ENCODE results near the gene CALU. TPM values are rescaled to one million over a fixed set of nuclear protein-coding genes. Genes with fewer than 3 reads are reported as not detected.

The CALU gene
- polyA plus RNA-seq, 1 experiment = 346 TPM

GRCh38 chr7:128713794-128714193 lies 25.4 kb upstream of the CALU start:
- CTCF ChIA-PET = interaction anchor here (0.6 to 1.1 kb wide), 3 partner anchors 11 to 46 kb away, joined by 3 read pairs; no protein-coding TSS in a partner anchor
- POLR2A ChIA-PET = interaction anchor here (0.7 kb wide), 1 partner anchor 684 kb away, joined by 4 read pairs; no protein-coding TSS in a partner anchor
- Histone ChIP-seq H3K36me3 (ENCODE audit: control insufficient read depth, insufficient read depth, low read length) (no peaks in the 10 kb centered on the region), H3K27me3 (ENCODE audit: control insufficient read depth, insufficient read depth, low read length) (peaks cover 2% of the 10 kb centered on the region), H3K4me3 (ENCODE audit: low read depth, low read length) (no peak overlapping the region)
- TF ChIP-seq CTCF (IDR thresholded peaks at IDR 0.05; ENCODE audit: insufficient read depth, low read depth, low read length) = no peak
- no peak for DNase-seq (ENCODE audit: low read depth)

- no peak for TF ChIP-seq CTCF (IDR thresholded peaks at IDR 0.05; ENCODE audit: insufficient read depth, low read depth, low read length)
- ChIA-PET POLR2A (no interaction called here), CTCF (no interaction called here)
- DNase-seq (ENCODE audit: low read depth) = no peak
- Histone ChIP-seq H3K36me3 (ENCODE audit: control insufficient read depth, insufficient read depth, low read length) (no peaks in the 10 kb centered on the region), H3K27me3 (ENCODE audit: control insufficient read depth, insufficient read depth, low read length) (peaks cover 2% of the 10 kb centered on the region), H3K4me3 (ENCODE audit: low read depth, low read length) (no peak overlapping the region)
Observed at GRCh38 chr7:128714701-128715495, 24.3 kb upstream of the CALU start.

GRCh38 chr7:128718967-128719642 lies 20.1 kb upstream of the CALU start:
- ChIA-PET CTCF (interaction anchor here (0.6 kb wide), 1 partner anchor 239 kb away, joined by 3 read pairs; no protein-coding TSS in a partner anchor), POLR2A (no interaction called here)
- Histone ChIP-seq H3K27me3 (ENCODE audit: control insufficient read depth, insufficient read depth, low read length) (peaks cover 2% of the 10 kb centered on the region), H3K4me3 (ENCODE audit: low read depth, low read length) (no peak overlapping the region), H3K36me3 (ENCODE audit: control insufficient read depth, insufficient read depth, low read length) (no peaks in the 10 kb centered on the region)
- TF ChIP-seq CTCF (IDR thresholded peaks at IDR 0.05; ENCODE audit: insufficient read depth, low read depth, low read length) = no peak
- DNase-seq (ENCODE audit: low read depth) = no peak

GRCh38 chr7:128721376-128721775 lies 17.8 kb upstream of the CALU start:
- CTCF ChIA-PET = no interaction called here
- POLR2A ChIA-PET = no interaction called here

More at GRCh38 chr7:128721376-128721775, 17.8 kb upstream of the CALU start:
- no peak overlapping the region for H3K4me3 ChIP-seq (ENCODE audit: low read depth, low read length)
- H3K27me3 ChIP-seq (ENCODE audit: control insufficient read depth, insufficient read depth, low read length) = peaks cover 4% of the 10 kb centered on the region; the same call in 1 of the 2 replicates
- TF ChIP-seq CTCF (IDR thresholded peaks at IDR 0.05; ENCODE audit: insufficient read depth, low read depth, low read length) = no peak
- DNase-seq (ENCODE audit: low read depth) = no peak
- H3K36me3 ChIP-seq (ENCODE audit: control insufficient read depth, insufficient read depth, low read length) = no peaks in the 10 kb centered on the region
